ENCODE measurements around the gene MED19.
"Not testable (repeated sequence)": the region's sequence is repeated elsewhere in the genome, so short reads cannot be mapped to it uniquely, and the experiment has no call there.

Gene MED19

DNA sequence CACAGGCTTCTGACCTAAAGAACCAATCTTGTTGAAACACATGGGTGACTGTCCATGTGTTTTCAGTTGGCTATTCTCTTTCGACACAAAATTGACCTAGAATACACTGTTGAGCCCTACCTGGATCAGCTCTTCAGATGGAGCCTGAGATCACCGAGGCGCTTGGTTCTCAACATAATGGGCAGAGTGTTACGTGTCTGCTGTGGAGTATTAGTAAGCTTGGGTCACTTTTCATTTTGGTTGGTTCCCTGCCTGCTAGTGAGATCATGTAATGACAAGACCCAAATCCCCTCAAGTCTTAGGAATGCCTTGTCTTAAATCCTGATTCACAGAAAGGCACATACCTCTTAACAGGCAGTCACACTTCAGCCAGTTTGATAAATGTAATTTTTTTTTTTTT lies 8.7 kb downstream of the MED19 start:
- DNase-seq, result no peak

DNA sequence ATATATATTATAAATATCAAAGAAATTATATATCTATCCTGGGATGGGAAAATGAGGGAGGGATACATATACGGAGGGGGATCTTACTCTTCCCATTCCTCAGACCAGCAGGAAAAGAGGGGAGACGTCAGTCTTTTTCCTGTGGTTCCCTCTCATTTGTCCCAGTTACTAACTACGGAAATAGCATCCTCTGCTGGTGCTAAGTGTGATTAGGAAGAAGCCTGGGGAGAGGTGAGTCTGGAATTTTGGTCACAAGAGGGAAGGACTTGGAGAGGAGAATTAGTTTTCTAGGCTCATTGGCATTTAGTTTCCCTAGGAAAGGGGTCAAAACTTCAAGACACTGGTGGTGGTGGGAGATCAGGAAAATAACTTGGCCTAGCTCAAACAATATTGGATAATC lies 11.6 kb downstream of the MED19 start:
- no peak for DNase-seq

DNA sequence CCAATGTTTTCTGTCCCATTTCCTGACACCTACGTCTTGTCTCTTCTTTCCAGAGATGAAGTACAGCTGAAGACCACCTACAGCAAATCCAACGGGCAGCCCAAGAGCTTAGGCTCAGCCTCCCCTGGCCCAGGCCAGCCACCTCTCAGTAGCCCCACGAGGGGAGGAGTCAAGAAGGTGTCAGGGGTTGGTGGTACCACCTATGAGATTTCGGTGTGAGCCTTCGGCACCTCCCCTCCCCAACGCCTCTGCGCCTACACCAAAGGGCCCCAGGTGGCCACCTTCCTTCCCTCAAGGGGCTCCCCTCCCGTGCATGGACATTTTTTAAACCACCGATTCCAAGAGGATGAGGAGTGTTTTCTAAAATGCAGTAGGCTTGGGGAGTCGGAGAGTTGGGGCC lies 12.2 kb downstream of the MED19 start:
- no peak for DNase-seq

DNA sequence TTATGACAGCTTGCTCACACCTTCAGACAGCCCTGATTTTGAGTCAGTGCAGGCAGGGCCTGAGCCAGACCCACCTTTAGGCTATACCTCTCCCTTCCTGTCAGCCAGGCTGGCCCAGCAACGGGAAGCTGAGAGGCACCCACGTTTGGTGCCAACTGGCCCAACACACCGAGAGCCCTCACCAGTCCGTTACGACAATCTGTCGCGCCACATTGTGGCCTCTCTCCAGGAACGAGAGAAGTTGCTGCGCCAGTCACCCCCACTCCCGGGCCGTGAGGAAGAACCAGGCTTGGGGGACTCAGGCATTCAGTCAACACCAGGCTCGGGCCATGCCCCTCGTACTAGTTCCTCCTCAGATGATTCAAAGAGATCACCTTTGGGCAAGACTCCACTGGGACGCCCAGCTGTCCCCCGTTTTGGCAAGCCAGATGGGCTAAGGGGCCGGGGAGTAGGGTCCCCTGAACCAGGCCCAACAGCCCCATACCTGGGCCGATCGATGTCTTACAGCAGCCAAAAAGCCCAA lies 13.1 kb downstream of the MED19 start:
- no peak for DNase-seq

DNA sequence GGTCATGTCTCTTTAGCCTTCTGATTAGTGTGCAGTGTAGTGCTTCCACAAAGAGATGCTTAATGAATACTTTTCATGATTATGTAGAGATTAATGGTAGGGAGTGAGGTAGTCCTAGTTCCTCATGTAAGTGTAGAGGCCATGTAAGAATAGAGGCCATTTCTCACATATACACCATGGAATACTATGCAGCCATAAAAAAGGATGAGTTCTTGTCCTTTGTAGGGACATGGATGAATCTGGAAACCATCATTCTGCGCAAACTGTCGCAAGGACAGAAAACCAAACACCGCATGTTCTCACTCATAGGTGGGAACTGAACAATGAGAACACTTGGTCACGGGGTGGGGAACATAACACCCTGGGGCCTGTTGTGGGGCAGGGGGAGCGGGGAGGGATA lies 21.5 kb downstream of the MED19 start:
- not testable (repeated sequence) for DNase-seq

DNA sequence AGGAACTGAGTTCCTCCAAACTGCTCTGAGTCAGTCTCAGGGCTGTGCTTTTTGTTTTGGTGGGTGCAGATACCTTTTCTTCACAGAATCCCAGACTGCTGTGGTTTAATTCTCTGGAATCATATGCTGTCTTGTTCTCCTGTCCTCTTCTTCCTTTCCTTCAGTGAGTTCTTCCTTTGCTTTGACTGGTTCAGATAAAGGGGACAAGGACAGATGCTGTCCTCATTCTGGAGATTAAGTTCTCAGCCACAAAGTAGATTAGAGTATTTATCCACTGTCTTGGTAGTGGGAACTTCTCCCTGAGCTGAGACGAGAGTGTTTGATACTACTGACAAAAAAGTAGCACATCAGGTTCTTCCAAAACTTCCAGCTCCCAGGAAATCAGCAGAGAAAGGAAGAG lies 30.8 kb downstream of the MED19 start:
- DNase-seq, result no peak

DNA sequence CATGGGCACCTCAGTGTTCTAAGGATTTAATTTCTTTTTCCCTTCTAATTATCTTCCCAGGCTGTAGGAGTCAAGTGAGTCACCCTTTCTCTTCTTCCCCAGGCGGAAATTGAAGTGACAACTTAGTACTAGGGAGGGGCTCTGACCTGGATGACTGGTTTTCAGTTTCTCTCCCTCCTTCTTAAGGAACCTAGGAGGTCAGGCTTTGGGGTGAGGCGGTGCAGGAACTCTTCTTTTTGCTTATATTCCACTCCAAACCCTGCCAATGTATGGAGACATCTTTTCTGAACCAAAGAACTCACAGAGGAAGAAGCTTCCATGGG lies 31.5 kb downstream of the MED19 start:
- no peak for DNase-seq

DNA sequence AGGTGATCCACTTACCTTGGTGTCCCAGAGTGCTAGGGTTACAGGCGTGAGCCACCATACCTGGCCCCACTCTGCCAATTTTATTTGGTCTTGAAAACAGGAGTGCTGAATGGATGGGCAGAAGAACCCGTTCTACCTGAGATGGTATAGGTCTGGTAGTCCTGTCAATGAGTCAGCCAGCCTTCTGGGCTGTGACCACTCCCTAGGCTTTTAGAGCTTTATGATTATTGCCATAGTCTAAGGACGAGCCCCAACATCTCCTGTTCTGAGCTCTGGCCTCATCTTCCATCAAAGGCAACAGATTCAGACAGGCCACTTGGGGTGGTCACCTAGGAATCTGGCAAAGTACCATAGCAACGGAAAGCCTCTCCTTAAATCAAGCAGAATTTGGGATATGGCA lies 32.6 kb downstream of the MED19 start:
- no peak for DNase-seq

DNA sequence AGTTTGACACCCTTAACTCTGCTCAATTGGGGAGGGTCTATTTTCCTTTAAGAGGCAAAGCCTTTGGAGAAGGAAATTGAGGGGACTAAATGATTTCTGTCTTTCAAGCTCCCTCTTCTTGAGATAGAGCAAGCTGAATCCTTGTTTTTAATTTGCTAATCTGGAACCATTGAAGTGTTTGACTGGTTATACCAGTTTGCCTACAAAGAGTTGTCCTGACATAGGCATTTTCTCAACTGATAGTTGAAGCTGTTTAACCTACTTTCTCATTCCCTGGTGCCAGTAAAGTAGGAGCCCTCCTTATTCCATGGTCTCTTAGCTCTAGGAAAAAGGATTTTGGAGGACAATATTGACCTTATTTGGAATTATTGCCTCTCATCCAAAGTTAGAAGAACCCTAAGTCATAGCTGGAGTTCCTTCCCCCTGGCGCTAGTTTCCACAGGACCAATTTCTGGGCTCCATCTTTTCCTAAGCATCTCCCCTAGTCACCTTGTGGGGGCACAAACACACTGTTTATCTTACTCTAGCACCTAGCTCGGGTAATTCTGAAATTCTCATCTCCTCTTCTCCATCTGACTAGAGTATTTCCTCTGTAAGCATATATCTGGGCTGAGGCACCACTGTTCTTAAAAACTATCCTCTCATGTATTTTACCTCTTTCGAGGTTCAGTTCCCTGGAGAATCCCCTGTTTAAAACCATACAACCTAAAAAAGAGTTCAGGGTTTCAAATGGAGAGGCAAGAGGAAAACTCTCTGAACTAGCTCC lies 36.7 kb downstream of the MED19 start:
- DNase-seq, result no peak

DNA sequence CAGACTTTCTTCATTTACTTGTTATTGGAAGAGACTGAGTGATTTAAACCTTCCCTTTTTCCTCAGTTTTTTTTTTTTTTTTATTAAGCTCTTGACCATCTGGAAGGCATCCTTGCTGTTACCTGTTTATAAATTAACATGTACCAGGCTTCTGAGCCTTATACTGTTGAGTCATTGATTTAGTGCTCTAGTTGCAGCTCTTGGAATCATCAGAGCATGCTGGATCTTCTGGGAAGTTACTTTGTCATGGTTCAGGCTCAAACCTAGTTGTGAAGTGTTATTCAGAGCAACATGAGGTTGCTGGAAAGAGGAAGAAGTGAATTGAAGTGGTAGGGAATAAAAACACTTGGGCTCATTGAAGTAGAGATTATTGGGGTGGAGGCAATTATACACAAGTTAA lies 37.8 kb downstream of the MED19 start:
- DNase-seq, result no peak

DNA sequence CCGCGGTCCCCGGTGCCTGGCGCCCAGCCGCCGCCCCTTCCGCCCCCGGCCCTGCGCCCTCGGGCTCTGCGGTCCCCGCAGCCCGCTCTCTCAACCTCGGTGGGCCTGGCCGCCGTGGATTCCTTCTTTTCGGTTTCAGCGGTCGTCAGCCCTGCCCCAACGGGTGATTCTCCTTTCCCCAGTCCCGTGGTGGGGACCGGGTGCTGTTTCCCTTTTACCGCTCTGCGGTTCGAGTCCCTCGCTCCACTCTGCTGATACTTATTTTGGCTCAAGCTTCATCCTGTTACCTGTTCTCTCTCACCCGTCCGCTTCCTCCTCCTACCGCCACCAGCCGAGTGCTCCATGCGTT lies 43.6 kb downstream of the MED19 start:
- no peak for DNase-seq

DNA sequence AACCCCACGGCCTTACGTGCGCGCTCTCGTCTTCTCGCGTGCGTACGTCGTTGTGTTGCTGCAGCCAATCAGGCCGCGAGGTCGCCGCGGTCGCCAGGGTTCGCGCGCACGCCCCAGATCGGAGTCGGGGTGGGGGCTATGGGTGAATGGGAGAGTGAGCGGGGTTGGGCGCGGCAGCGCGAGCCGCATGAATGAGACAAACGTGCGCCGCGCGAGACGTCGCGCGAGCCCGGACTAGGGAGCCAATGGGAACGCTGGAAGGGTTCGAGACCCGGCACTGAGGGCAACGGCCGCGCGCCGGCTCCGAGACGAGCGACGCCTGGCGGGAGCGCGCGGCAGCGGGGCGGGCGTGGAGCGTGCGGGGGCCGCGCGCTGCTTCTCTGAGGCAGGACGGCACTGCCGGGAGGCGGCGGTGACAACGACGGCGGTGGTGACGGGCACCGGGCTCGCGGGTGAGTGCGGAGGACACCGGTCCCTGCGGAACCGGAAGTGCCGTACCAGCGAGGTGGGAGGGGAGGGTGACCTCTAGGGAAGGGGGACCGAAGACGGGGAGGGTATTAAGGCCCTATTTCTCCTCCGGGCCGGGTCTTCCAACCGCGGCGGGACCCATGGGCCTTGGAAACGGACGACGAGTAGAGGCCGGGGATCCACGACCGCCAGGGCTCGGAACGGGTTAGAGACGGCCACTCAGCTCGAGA lies 44.1 kb downstream of the MED19 start, which contains the start of gene ZDHHC5:
ZDHHC5 (plus strand) TSS at position 379 of the 698 bp plus-strand sequence. CDS start 4,977 bp downstream, outside the sequence.
- DNase-seq, result peak; percentile 99

DNA sequence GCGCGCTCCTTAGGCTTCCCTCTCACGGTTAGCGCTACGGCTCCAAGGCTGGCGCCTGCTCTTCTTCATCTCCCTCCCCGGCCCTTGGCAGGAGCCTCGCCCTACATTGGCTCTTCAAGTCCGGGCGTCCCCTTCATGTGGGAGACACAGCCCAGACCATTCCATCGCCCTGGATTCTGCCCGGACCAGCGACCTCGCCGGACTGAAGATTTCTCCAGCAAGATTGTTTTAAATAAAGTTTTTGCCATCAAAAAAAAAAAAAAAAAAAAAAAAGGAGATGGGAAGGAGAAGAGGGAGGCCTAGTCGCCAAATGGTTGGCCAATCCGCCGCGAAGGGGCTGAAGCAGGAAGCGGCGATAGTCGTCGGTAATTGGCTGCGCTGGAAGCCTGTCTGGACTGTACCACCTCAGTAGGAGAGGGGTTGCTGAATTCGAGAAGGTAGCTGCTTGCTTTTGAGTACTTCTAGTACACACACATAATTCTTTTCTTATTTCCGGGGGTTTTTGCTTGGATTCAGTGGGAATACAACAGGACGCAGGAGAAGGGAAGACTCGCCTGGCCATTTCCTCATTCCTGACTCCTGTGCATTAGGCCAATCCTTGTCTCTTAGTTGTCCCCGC lies 44.8 kb downstream of the MED19 start:
- DNase-seq, result peak; percentile 98

DNA sequence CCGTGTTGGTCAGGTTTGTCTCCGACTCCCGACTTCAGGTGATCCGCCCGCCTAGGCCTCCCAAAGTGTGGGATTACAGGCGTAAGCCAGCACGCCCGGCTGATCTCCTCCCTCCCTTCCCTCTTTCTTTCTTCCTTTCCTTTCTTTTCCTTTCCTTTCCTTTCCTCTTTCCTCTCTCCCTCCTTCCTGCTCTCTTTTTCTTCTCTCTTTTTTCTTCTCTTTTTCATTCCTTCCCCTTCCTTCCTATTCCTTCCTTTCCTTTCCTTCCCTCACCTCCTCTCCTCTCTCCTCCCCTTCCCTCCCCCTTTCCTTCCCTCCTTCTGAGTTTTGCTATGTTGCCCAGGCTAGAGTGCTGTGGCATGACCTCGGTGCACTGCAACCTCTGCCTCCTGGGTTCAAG lies 48.0 kb downstream of the MED19 start:
- no peak for DNase-seq

DNA sequence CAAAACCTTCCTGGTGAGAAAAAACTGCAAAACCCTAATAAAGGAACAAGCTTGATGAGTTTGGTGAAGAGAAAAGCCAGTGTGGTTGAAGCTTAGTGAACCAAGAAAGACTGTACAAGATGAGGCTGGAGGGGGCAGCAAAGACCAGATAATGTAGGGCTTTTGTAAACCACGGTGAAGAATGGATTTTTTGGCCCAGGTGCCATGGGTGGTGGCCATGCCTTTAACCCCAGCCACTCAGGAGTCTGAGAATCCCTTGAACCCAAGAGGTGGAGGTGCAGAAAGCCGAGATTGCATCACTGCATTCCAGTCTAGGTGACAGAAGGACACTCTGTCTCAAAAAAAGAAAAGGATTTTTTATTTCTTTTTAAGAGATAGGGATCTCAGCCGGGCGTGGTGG lies 49.1 kb downstream of the MED19 start:
- no peak for DNase-seq

DNA sequence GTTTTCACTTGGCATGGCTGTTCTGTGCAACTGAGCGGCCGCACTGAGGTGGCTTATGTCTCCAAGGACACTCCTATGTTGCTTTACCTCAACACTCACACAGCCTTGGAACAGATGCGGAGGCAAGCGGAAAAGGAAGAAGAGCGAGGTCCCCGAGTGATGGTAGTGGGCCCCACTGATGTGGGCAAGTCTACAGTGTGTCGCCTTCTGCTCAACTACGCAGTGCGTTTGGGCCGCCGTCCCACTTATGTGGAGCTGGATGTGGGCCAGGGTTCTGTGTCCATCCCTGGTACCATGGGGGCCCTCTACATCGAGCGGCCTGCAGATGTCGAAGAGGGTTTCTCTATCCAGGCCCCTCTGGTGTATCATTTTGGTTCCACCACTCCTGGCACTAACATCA lies 52.3 kb downstream of the MED19 start:
- DNase-seq, result no peak

DNA sequence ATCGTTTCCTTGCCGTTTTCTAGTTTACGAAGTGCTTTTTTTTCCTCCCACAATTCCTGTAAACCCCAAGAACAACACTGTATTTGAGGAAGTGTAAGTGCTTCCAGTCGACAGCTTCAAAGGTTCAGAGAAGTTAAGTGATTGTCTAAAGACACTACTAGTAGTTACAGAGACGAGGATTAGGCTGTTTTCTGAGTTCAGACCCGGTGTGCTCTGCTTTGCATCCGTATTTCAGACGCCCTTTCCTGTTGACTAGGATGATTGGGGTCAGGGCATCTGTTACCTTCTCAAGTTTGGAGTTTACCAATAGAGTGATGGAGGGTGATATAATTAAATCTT lies 54.0 kb downstream of the MED19 start:
- no peak for DNase-seq

DNA sequence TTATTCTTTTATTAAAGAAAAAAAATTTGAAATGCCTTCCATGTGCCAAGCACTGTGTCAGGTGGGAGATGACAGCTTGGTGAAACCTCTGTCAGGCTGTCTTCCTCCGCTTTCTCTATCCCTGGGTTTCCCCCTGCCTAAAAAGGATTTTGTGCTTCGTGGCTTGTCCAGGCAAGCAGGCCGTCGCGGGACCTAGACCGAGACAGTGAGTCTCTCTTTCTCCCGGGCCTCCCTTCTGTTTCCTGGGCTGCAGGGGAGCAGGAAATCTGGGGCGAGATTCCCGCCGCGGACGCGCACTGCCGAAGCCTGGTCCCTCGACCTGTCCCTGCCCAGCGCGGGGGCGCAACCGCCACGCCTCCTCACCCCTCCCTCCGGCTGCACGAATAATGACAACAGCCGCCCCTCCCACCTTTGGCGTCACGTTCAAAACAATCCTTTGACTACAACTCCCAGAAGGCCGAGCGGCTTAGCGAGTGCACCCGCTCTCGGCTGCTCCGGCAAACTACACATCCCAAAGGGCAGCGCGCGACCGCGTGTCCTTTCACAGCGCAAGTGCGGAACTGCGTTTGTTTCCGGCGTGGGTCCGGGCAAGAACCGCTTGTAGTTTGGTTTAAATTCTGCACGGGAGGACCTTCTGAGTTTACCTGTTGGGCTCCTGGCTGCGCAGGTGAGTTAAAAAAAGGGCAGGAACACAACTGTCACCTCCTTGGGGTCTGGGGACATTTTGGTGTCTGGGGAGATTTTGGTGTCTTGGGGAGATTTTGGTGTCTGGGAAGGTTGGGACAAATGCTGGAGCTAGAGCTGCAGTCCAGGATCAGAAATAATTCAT lies 54.6 kb downstream of the MED19 start, which contains the start of gene CLP1:
CLP1 (plus strand) TSS at position 569 of the 829 bp plus-strand sequence. CDS start 1,715 bp downstream, outside the sequence.
- peak; percentile 97 for DNase-seq

DNA sequence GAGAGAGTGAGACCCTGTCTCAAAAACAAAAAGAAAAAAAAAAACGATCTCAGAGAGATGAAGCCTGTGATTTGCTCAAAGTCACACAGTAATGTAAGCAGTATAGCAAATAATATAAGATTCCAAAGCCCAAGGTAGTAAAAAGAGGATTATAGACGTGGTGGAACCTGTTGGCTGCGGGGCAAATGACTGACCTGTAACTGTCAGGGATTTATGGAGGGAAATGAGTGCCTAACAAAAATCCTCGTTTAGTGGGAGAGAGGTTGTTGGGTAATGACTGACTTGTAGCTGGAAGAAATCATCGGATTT lies 55.2 kb downstream of the MED19 start:
- no peak for DNase-seq

Data from CD4-positive, alpha-beta T cell treated with Interferon gamma for 1 hour (primary cell).